Lower leg skin (tissue), 3 donors: ENCODE results near the gene ATOH8.

Source experiments
- CTCF ChIP-seq, 3 donors: fragments of 450-650 bp; IDR thresholded peaks; one replicate each; pipeline ENCODE4 v1.5.1; 2016; ENCODE audit warnings: antibody characterized with exemption in 3 of 3, mild to moderate bottlenecking in 3 of 3, moderate library complexity in 2 of 3
- POLR2A ChIP-seq, 2 donors: fragments of 450-650 bp; IDR thresholded peaks; one replicate each; pipeline ENCODE4 v1.6.1; 2016 to 2017; ENCODE audit warnings: antibody characterized with exemption in 2 of 2, mild to moderate bottlenecking in 1 of 2, moderate library complexity in 1 of 2

GRCh38 chr2:85758361-85759256, 4.8 kb downstream of the ATOH8 start:
- TF ChIP-seq CTCF (IDR thresholded peaks at IDR 0.05) = no peak
- TF ChIP-seq POLR2A (IDR thresholded peaks at IDR 0.05) = no peak
